Endothelial cell of umbilical vein (primary cell): ENCODE measurements around the gene USP43. TPM values are rescaled to one million over a fixed set of nuclear protein-coding genes. Genes with fewer than 3 reads are reported as not detected.

Source experiments
- BruUV-seq: library from RNA; stranded (reverse); fragments of 400-500 nt; replicated peaks from 2 replicates; lab custom pipeline; 2021; lab: Mats Ljungman, UMichigan
- CTCF ChIA-PET: fragments of 300-600, 350-600 bp; sonication (Branson Sonifier 250); formaldehyde crosslinking; loops from one replicate; lab custom pipeline; 2021; ENCODE audit warnings: antibody characterized with exemption, inconsistent platforms; lab: Charles Lee
- POLR2A ChIA-PET: fragments of 300-600, 350-600 bp; sonication (Branson Sonifier 250); formaldehyde crosslinking; loops from one replicate; lab custom pipeline; 2021; ENCODE audit warnings: antibody characterized with exemption, inconsistent platforms; lab: Charles Lee
- DNase-seq: peaks from one replicate; pipeline ENCODE4 v3.0.0-alpha.2; 2011; ENCODE audit warnings: low read depth, low spot score
- FAIRE-seq: peaks from 2 replicates; lab custom pipeline; 2011; peaks lifted over from hg19 to GRCh38; lab: Jason Lieb, UNC
- H2AFZ ChIP-seq: 2 replicates; pipeline ENCODE4 v1.6.0; 2012; ENCODE audit warnings: low read depth, low read length, control low read depth, inconsistent platforms
- H3K27ac ChIP-seq: 2 replicates; pipeline ENCODE4 v1.5.1; 2011; ENCODE audit warnings: low read depth, mild to moderate bottlenecking, control low read depth, low read length, moderate library complexity; ENCODE audit not compliant: insufficient read depth
- H3K27me3 ChIP-seq, 2 experiments: 2 replicates each; pipeline versions ENCODE4 v1.6.0 to v1.6.1; 2011; ENCODE audit warnings: low read length in 2 of 2, mixed read lengths in 1 of 2; ENCODE audit not compliant: control insufficient read depth in 2 of 2, insufficient read depth in 2 of 2
- H3K36me3 ChIP-seq, 2 experiments: 2 replicates in 1 of 2; 3 replicates in 1 of 2; pipeline ENCODE4 v1.5.1; 2011; ENCODE audit warnings: low read length in 2 of 2, mild to moderate bottlenecking in 1 of 2, moderate library complexity in 1 of 2; ENCODE audit not compliant: control insufficient read depth in 2 of 2, insufficient read depth in 2 of 2; ENCODE audit errors: extremely low read depth in 1 of 2
- H3K4me1 ChIP-seq: 3 replicates; pipeline ENCODE4 v1.5.1; 2011; ENCODE audit warnings: mild to moderate bottlenecking, low read length; ENCODE audit not compliant: control insufficient read depth, insufficient read depth; ENCODE audit errors: extremely low read depth
- H3K4me2 ChIP-seq: 2 replicates; pipeline ENCODE4 v1.6.1; 2011; ENCODE audit warnings: low read length, control low read depth, mixed read lengths; ENCODE audit not compliant: insufficient read depth
- H3K4me3 ChIP-seq, 3 experiments: fragments of 200-600 bp in 1 of 3; sonication (generic), shearing (Covaris generic) in 1 of 3; replicated peaks in 1 of 3; 2 replicates each; pipeline ENCODE4 v1.5.1; 2011 to 2016; ENCODE audit warnings: control low read depth in 3 of 3, low read length in 3 of 3, mild to moderate bottlenecking in 2 of 3, inconsistent platforms in 1 of 3, low read depth in 1 of 3, moderate library complexity in 1 of 3; ENCODE audit not compliant: insufficient read depth in 1 of 3
- H3K79me2 ChIP-seq: 2 replicates; pipeline ENCODE4 v1.6.0; 2012; ENCODE audit warnings: low read length, inconsistent platforms; ENCODE audit not compliant: control insufficient read depth, insufficient read depth
- H3K9ac ChIP-seq: replicated peaks from 2 replicates; pipeline ENCODE3; 2011; ENCODE audit warnings: low read length, control low read depth; ENCODE audit not compliant: insufficient read depth; ENCODE audit errors: extremely low read depth
- H3K9me1 ChIP-seq: replicated peaks from 3 replicates; pipeline ENCODE4 v1.6.0; 2011; ENCODE audit warnings: mild to moderate bottlenecking, low read length; ENCODE audit not compliant: control insufficient read depth, insufficient read depth; ENCODE audit errors: extremely low read depth
- H3K9me3 ChIP-seq: replicated peaks from 2 replicates; pipeline ENCODE4 v1.5.1; 2012; ENCODE audit warnings: low read length, inconsistent platforms; ENCODE audit not compliant: control insufficient read depth, insufficient read depth
- H4K20me1 ChIP-seq: replicated peaks from 2 replicates; pipeline ENCODE3; 2011; ENCODE audit warnings: mild to moderate bottlenecking, low read length; ENCODE audit not compliant: control insufficient read depth, insufficient read depth; ENCODE audit errors: extremely low read depth
- EZH2 ChIP-seq: IDR thresholded peaks from 2 replicates; pipeline ENCODE4 v1.6.1; 2012; ENCODE audit warnings: borderline replicate concordance, low read depth, mild to moderate bottlenecking, moderate library complexity, low read length, inconsistent platforms; ENCODE audit not compliant: severe bottlenecking
- FOS ChIP-seq: IDR thresholded peaks from 2 replicates; pipeline ENCODE4 v1.6.1; 2011; ENCODE audit warnings: mild to moderate bottlenecking, low read length, moderate library complexity, borderline replicate concordance; ENCODE audit not compliant: insufficient read depth
- GATA2 ChIP-seq: IDR thresholded peaks from 2 replicates; pipeline ENCODE4 v1.7.0; 2011; ENCODE audit warnings: low read depth, mild to moderate bottlenecking, moderate library complexity, mixed read lengths, low read length; ENCODE audit not compliant: insufficient read length, insufficient read depth
- JUN ChIP-seq: IDR thresholded peaks from 2 replicates; pipeline ENCODE4 v1.6.1; 2011; ENCODE audit warnings: borderline replicate concordance, low read depth; ENCODE audit not compliant: insufficient read length, insufficient read depth
- MYC ChIP-seq: IDR thresholded peaks from one replicate; pipeline ENCODE4 v1.6.1; 2011; ENCODE audit warnings: mild to moderate bottlenecking, low read depth, low read length
- POLR2A ChIP-seq: IDR thresholded peaks from 2 replicates; pipeline ENCODE4 v1.6.1; 2012; ENCODE audit warnings: low read depth, mild to moderate bottlenecking, control low read depth, low read length
- POLR2AphosphoS5 ChIP-seq: IDR thresholded peaks from 2 replicates; pipeline ENCODE4 v1.6.1; 2012; ENCODE audit warnings: low read depth, mild to moderate bottlenecking, control low read depth, low read length, moderate library complexity; ENCODE audit not compliant: insufficient read depth
- dilution Hi-C: fragments of 300-500 bp; cut with MboI; formaldehyde crosslinking; loops from one replicate; pipeline ENCODE4 v1.15.0; 2019; ENCODE audit warnings: low sequenced_read_pairs; ENCODE audit not compliant: extremely low pct_ligation_motif_present
- intact Hi-C: fragments of 100-400 bp; cut with micrococcal nuclease; formaldehyde crosslinking; loops from one replicate; pipeline ENCODE4 v1.10.0; 2022
- polyA plus RNA-seq, 4 experiments: library from polyadenylated mRNA; depleted of rRNA in 3 of 4; stranded (reverse) in 3 of 4; unstranded in 1 of 4; fragments of >200 nt; gene quantifications; 2 replicates each; pipeline versions ENCODE4 v1.2.1 to v1.2.3, GENCODE V29; 2011 to 2012; ENCODE audit warnings: missing spikeins in 1 of 4
- total RNA-seq: library from RNA; stranded (reverse); gene quantifications from 2 replicates; pipeline ENCODE4 v1.2.3, GENCODE V29; 2021
- TF ChIP-seq, protein P1 (sequence below), 2 donors: IDR thresholded peaks; 1 replicate in 1 of 2; 2 replicates in 1 of 2; pipeline ENCODE4 v1.5.1; 2011; ENCODE audit warnings: low read length in 2 of 2, mild to moderate bottlenecking in 2 of 2, moderate library complexity in 2 of 2, control low read depth in 1 of 2, inconsistent platforms in 1 of 2, low read depth in 1 of 2; ENCODE audit not compliant: insufficient read depth in 1 of 2; ENCODE audit errors: extremely low read depth in 1 of 2
- TF ChIP-seq, protein P2 (sequence below): IDR thresholded peaks from 2 replicates; pipeline ENCODE4 v1.6.1; 2011; ENCODE audit not compliant: insufficient read depth, insufficient read length

USP43 gene
- total and polyA plus RNA-seq, 2 donors (not counting 3 experiments of a cell fraction or from before 2014, with no cell fraction given), result 0.01 TPM; not detected in 1

DNA sequence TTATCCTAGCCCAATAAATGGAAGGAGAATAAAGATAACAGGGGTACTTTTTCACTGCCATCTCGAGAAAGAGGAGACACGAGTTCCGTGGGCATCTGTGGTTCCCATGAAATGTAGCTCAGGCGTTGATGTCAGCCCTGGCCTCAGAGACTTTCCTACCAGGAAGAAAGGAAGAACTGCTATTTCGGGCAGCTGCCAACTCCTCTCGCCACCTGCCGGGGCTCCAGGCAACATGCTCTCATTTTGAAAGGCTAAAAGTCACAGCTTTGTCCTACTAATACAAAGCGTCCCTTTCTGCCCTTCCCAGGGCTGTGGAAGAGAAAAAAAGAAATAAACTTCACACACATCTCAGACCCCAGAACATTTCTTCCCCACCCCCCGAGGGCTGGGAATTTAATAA lies 80.3 kb downstream of the USP43 start:
- TF ChIP-seq, protein P1, sequence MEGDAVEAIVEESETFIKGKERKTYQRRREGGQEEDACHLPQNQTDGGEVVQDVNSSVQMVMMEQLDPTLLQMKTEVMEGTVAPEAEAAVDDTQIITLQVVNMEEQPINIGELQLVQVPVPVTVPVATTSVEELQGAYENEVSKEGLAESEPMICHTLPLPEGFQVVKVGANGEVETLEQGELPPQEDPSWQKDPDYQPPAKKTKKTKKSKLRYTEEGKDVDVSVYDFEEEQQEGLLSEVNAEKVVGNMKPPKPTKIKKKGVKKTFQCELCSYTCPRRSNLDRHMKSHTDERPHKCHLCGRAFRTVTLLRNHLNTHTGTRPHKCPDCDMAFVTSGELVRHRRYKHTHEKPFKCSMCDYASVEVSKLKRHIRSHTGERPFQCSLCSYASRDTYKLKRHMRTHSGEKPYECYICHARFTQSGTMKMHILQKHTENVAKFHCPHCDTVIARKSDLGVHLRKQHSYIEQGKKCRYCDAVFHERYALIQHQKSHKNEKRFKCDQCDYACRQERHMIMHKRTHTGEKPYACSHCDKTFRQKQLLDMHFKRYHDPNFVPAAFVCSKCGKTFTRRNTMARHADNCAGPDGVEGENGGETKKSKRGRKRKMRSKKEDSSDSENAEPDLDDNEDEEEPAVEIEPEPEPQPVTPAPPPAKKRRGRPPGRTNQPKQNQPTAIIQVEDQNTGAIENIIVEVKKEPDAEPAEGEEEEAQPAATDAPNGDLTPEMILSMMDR (IDR thresholded peaks at IDR 0.05; ENCODE audit: extremely low read depth in 1 of 2, insufficient read depth in 1 of 2, low read depth in 1 of 2, low read length in 2 of 2), result no peak
- no peak for TF ChIP-seq GATA2
- no peak for TF ChIP-seq JUN
- TF ChIP-seq, protein P2, sequence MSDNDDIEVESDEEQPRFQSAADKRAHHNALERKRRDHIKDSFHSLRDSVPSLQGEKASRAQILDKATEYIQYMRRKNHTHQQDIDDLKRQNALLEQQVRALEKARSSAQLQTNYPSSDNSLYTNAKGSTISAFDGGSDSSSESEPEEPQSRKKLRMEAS, result no peak
- TF ChIP-seq EZH2, result no peak
- no peak for TF ChIP-seq POLR2AphosphoS5
- TF ChIP-seq FOS, result no peak
- TF ChIP-seq MYC, result no peak
- no peak for TF ChIP-seq POLR2A
- CTCF ChIA-PET, result no interaction called here
- no peak for FAIRE-seq
- H3K27ac ChIP-seq, result no peak overlapping the region
- no peaks in the 10 kb centered on the region for H3K79me2 ChIP-seq
- H4K20me1 ChIP-seq, result no peaks in the 10 kb centered on the region
- H3K36me3 ChIP-seq, result no peaks in the 10 kb centered on the region
- no peaks in the 10 kb centered on the region for H3K27me3 ChIP-seq
- H2AFZ ChIP-seq, result no peak overlapping the region
- H3K4me2 ChIP-seq, result no peak overlapping the region
- no peaks in the 10 kb centered on the region for H3K9me1 ChIP-seq
- no peaks in the 10 kb centered on the region for H3K9me3 ChIP-seq
- H3K9ac ChIP-seq, result no peak overlapping the region
- POLR2A ChIA-PET, result no interaction called here
- no peaks in the 10 kb centered on the region for H3K4me1 ChIP-seq
- DNase-seq, result no peak
- no TSS peak for BruUV-seq
- dilution Hi-C loops, result no loop called here
- H3K4me3 ChIP-seq, result no peak overlapping the region
- intact Hi-C loops, result loop anchor here (10.0 kb wide), 1 partner anchor 889 kb away; no protein-coding TSS in a partner anchor
